ENCODE results near the gene EGFLAM. TPM values are rescaled to one million over a fixed set of nuclear protein-coding genes. Genes with fewer than 3 reads are reported as not detected.

EGFLAM gene
- total RNA-seq, 1 experiment from 2014 or later: 0.33 TPM

DNA sequence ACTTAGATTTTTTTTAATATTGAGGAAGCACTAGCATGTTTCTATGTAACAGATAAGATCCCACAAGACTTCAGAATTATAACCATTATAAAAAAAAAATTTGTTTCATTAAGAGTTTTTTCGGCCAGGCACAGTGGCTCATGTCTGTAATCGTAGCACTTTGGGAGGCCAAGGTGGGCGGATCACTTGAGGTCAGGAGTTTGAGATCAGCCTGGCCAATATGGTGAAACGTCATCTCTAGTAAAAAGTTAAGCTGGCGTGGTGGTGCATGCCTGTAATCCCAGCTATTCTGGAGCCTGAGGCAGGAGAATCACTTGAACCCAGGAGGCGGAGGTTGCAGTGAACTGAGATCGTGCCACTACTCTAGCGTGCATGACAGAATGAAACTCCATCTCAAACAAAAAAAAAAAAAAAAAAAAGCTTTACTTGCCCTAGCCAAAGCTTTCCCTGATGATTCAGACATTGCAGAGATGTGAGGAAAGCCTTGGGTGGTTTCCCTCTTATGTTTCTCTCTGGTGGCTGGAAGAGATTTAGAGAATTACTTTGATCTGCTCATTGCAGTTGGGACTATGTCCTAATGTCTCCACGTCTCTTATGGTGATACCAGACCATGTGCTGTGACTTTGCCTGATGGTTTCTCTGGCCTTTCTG, 65.4 kb downstream of the EGFLAM start:
- H3K79me2 ChIP-seq (ENCODE audit: insufficient read depth, low read length): no peaks in the 10 kb centered on the region
- H3K4me1 ChIP-seq (ENCODE audit: insufficient read depth, low read length): no peaks in the 10 kb centered on the region
- H3K9ac ChIP-seq (ENCODE audit: extremely low read depth, insufficient read length, low read length): no peak overlapping the region
- H3K4ac ChIP-seq (ENCODE audit: low read depth, low read length): no peak overlapping the region
- no peak overlapping the region for H2AK5ac ChIP-seq (ENCODE audit: insufficient read length, low read length)
- H4K8ac ChIP-seq (replicated peaks; ENCODE audit: insufficient read length, low read depth, low read length): no peak overlapping the region
- H4K91ac ChIP-seq (ENCODE audit: insufficient read length, low read depth, low read length): no peak overlapping the region
- Mint-ChIP-seq H3K9me3 (peaks cover 10 to 13% of the 10 kb centered on the region in 2 experiments; a peak in 4 of 5 replicates), H3K4me3 (no peak overlapping the region), H3K36me3 (ENCODE audit: insufficient read depth in 1 of 3, low read depth in 3 of 3) (peaks cover 0 to 3% (median 3%) of the 10 kb centered on the region in 3 experiments; a peak in 3 of 7 replicates), H3K4me1 (no peaks in the 10 kb centered on the region), H3K27ac (no peak overlapping the region), H3K27me3 (ENCODE audit: low read depth) (no peaks in the 10 kb centered on the region; the same call in 1 of the 2 replicates)
- no peak for DNase-seq
- no peak overlapping the region for H2AFZ ChIP-seq (ENCODE audit: low read length)
- H3K18ac ChIP-seq (ENCODE audit: insufficient read length, low read depth, low read length): no peak overlapping the region
- no peaks in the 10 kb centered on the region for H4K20me1 ChIP-seq (ENCODE audit: control insufficient read depth, insufficient read depth, insufficient read length)
- no peak overlapping the region for H2BK120ac ChIP-seq (ENCODE audit: low read depth, low read length, poor library complexity, severe bottlenecking)
- no peaks in the 10 kb centered on the region for H3K23me2 ChIP-seq (ENCODE audit: insufficient read length, low read depth, low read length, poor library complexity, severe bottlenecking)
- no peak overlapping the region for H3K23ac ChIP-seq (ENCODE audit: insufficient read length, low read depth, low read length)
- WGBS (ENCODE audit: extremely low coverage, insufficient read length, low lambda C conversion rate): no CpG with 5 or more reads among the region's 9 CpGs
- H3K4me2 ChIP-seq (ENCODE audit: insufficient read depth, insufficient read length, low read length): no peak overlapping the region
- no peak overlapping the region for H3K27ac ChIP-seq (ENCODE audit: insufficient read length, low read depth, low read length)
- H4K5ac ChIP-seq (ENCODE audit: insufficient read length, low read depth, low read length): no peak overlapping the region
- H3K79me1 ChIP-seq (ENCODE audit: insufficient read depth, low read depth, low read length, poor library complexity, severe bottlenecking): no peaks in the 10 kb centered on the region
- H3T11ph ChIP-seq (ENCODE audit: low read length): no peak overlapping the region
- H3K56ac ChIP-seq (ENCODE audit: insufficient read length, low read depth, low read length): no peak overlapping the region
- no peak overlapping the region for H2BK5ac ChIP-seq (ENCODE audit: insufficient read length, low read length)
- no peak overlapping the region for H2BK20ac ChIP-seq (ENCODE audit: low read depth, low read length, poor library complexity, severe bottlenecking)
- no peak for TF ChIP-seq CTCF (conservative IDR thresholded peaks at IDR 0.05)
- no peak overlapping the region for H3K14ac ChIP-seq (ENCODE audit: insufficient read depth, low read length)
- no peaks in the 10 kb centered on the region for H3K27me3 ChIP-seq (ENCODE audit: insufficient read depth, low read length)
- H3K9me3 ChIP-seq (ENCODE audit: control insufficient read depth, low read depth, low read length): no peaks in the 10 kb centered on the region
- H2BK12ac ChIP-seq (ENCODE audit: insufficient read length, low read depth, low read length): no peak overlapping the region
- no peak overlapping the region for H2BK15ac ChIP-seq (ENCODE audit: low read depth, low read length)
